Central memory CD8-positive, alpha-beta T cell (primary cell): ENCODE measurements around the gene NCR1.
"Not testable (repeated sequence)": the region's sequence is repeated elsewhere in the genome, so short reads cannot be mapped to it uniquely, and the experiment has no call there.

Experiments
- ATAC-seq: fragments of 150-1000 bp; cut with Tn5 transposase; replicated peaks from 2 replicates; pipeline ENCODE4 v1.10.0; 2022; ENCODE audit warnings: mild to moderate bottlenecking, moderate FRiP score, moderate number of reproducible peaks; ENCODE audit not compliant: poor library complexity, severe bottlenecking; ENCODE audit errors: extremely low read depth
- DNase-seq, 2 donors: peaks; one replicate each; pipeline ENCODE4 v3.0.0; 2021; ENCODE audit warnings: low spot score in 2 of 2
- H3K27ac Mint-ChIP-seq: one replicate; pipeline ENCODE4 v1.8.0; 2022; ENCODE audit warnings: low read depth, mild to moderate bottlenecking, moderate library complexity, mixed read lengths
- H3K27me3 Mint-ChIP-seq: one replicate; pipeline ENCODE4 v1.8.0; 2022; ENCODE audit warnings: mixed read lengths
- H3K36me3 Mint-ChIP-seq: one replicate; pipeline ENCODE4 v1.8.0; 2022; ENCODE audit warnings: mild to moderate bottlenecking, moderate library complexity, mixed read lengths; ENCODE audit not compliant: insufficient read depth
- H3K4me1 Mint-ChIP-seq: one replicate; pipeline ENCODE4 v1.8.0; 2022; ENCODE audit warnings: mixed read lengths
- H3K4me3 Mint-ChIP-seq: one replicate; pipeline ENCODE4 v1.8.0; 2022; ENCODE audit warnings: mild to moderate bottlenecking, moderate library complexity, mixed read lengths
- H3K9me3 Mint-ChIP-seq: one replicate; pipeline ENCODE4 v1.8.0; 2022; ENCODE audit warnings: mixed read lengths

NCR1 gene

GRCh38 chr19:54953345-54953713 lies 47.4 kb downstream of the NCR1 start:
- peaks cover 10% of the 10 kb centered on the region for H3K27me3 Mint-ChIP-seq
- not testable (repeated sequence) for H3K27ac Mint-ChIP-seq, H3K9me3 Mint-ChIP-seq, H3K4me1 Mint-ChIP-seq, H3K36me3 Mint-ChIP-seq, H3K4me3 Mint-ChIP-seq, ATAC-seq, DNase-seq

DNA sequence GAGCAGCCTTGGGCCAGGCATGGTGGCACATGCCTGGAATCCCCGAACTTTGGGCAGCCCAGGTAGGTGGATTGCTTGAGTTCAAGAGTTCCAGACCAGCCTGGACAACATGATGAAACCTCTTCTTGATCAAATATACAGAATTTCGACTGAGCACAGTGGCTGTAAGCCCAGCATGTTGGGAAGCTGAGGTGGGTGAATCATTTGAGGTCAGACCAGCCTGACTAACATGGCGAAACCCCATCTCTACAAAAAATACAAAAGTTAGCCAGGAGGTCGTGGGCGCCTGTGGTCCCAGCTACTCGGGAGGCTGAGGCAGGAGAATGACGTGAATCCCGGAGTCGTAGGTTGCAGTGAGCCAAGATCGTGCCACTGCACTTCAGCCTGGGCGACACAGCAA lies 49.4 kb downstream of the NCR1 start:
- no peak overlapping the region for H3K4me3 Mint-ChIP-seq
- no peak overlapping the region for H3K27ac Mint-ChIP-seq
- peaks cover 5% of the 10 kb centered on the region for H3K4me1 Mint-ChIP-seq
- no peaks in the 10 kb centered on the region for H3K36me3 Mint-ChIP-seq
- DNase-seq (no peak), ATAC-seq (no peak)
- H3K27me3 Mint-ChIP-seq: peaks cover 4% of the 10 kb centered on the region
- no peaks in the 10 kb centered on the region for H3K9me3 Mint-ChIP-seq

DNA sequence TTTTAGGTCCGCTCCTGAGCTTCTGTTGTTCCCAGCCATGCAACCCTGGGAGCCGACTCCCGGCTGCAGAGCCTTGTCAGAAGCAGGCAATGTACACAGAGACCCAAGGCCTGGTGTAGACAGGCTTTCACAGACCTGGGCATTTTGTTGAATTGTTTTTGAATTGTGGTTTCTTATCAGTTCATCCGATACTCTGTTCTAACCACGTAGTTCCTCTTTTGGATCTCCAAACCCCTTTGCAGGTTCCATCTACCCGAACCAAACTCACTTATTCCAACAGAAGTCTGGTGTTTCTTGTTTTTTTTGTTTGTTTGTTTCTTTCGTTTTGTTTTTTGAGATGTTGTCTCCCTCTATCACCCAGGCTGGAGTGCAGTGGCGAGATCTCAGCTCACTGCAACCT lies 53.9 kb downstream of the NCR1 start:
- ATAC-seq (no peak), DNase-seq (no peak)
- Mint-ChIP-seq H3K4me3 (no peak overlapping the region), H3K27ac (no peak overlapping the region), H3K36me3 (no peaks in the 10 kb centered on the region), H3K4me1 (peaks cover 5% of the 10 kb centered on the region), H3K9me3 (no peaks in the 10 kb centered on the region), H3K27me3 (no peaks in the 10 kb centered on the region)
